Gastroesophageal sphincter (tissue), 3 donors: Measurements from ENCODE around the gene SLC39A5.

Experiments
- CTCF ChIP-seq, 4 experiments: fragments of 200-600 bp in 2 of 4; fragments of 450-650 bp in 2 of 4; sonication (generic) in 1 of 4; IDR thresholded peaks; one replicate each; pipeline ENCODE4 v1.5.1; 2017 to 2019; ENCODE audit warnings: antibody characterized with exemption in 4 of 4, mild to moderate bottlenecking in 2 of 4, moderate library complexity in 2 of 4
- EP300 ChIP-seq: sonication (generic); formaldehyde crosslinking; IDR thresholded peaks from one replicate; pipeline ENCODE4 v1.6.1; 2017; ENCODE audit warnings: antibody characterized with exemption, mild to moderate bottlenecking
- POLR2A ChIP-seq, 2 donors: fragments of 450-650 bp; IDR thresholded peaks; one replicate each; pipeline ENCODE4 v1.6.1; 2017; ENCODE audit warnings: antibody characterized with exemption in 2 of 2, mild to moderate bottlenecking in 2 of 2, moderate library complexity in 1 of 2
- POLR2AphosphoS5 ChIP-seq: sonication (generic); formaldehyde crosslinking; IDR thresholded peaks from one replicate; pipeline ENCODE4 v1.6.1; 2017; ENCODE audit warnings: antibody characterized with exemption

DNA sequence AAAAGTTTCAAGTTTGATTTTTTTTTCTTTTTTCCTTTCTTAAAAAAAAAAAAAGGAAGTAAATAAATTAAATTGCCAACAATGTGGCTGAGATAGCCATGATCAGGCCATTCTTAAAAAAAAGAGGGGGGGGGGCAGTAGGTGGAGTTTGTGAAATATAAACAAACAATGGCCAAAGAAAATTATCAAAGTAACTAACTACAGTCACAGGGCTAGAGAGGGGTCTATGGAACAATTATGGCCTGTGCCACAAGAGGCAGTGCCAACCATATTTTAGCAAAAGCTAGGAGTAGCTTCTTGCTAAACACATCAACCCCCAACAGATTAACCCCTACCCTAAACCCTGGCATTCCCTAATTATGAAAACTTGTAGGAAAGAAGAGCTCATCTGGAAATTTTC lies 24.4 kb upstream of the SLC39A5 start:
- no peak for TF ChIP-seq POLR2A (IDR thresholded peaks at IDR 0.05)
- peak in 1 of 4 experiments; percentile 5 for TF ChIP-seq CTCF (IDR thresholded peaks at IDR 0.05)
- TF ChIP-seq EP300 = no peak
- TF ChIP-seq POLR2AphosphoS5 = no peak
